Endodermal cell (in vitro differentiated cells): ENCODE data around the gene SGCD. TPM values are rescaled to one million over a fixed set of nuclear protein-coding genes. Genes with fewer than 3 reads are reported as not detected.
A peak's percentile ranks its signal among the peaks of the same experiment; 100 is the strongest.

ENCODE experiments used
- DNase-seq: peaks from one replicate; pipeline ENCODE4 v3.0.0-alpha.2; 2017
- H3K27ac ChIP-seq: 2 replicates; pipeline ENCODE4 v1.5.1; 2013; ENCODE audit warnings: mild to moderate bottlenecking, low read depth, low read length, moderate library complexity
- H3K27me3 ChIP-seq: 2 replicates; pipeline ENCODE4 v1.6.1; 2013; ENCODE audit warnings: mild to moderate bottlenecking, low read length, moderate library complexity; ENCODE audit not compliant: insufficient read depth, control insufficient read depth, poor library complexity, severe bottlenecking
- H3K36me3 ChIP-seq: 2 replicates; pipeline ENCODE4 v1.7.0; 2013; ENCODE audit warnings: mild to moderate bottlenecking, low read length, moderate library complexity; ENCODE audit not compliant: control insufficient read depth, insufficient read depth
- H3K4me1 ChIP-seq: one replicate; pipeline ENCODE4 v1.7.0; 2013; ENCODE audit warnings: low read length; ENCODE audit not compliant: control insufficient read depth, insufficient read depth
- H3K4me3 ChIP-seq: 2 replicates; pipeline ENCODE4 v1.5.1; 2013; ENCODE audit warnings: mild to moderate bottlenecking, low read length, moderate library complexity
- H3K9ac ChIP-seq: 2 replicates; pipeline ENCODE4 v1.6.1; 2013; ENCODE audit warnings: mild to moderate bottlenecking, low read length, moderate library complexity; ENCODE audit not compliant: poor library complexity, severe bottlenecking; ENCODE audit errors: extremely low read depth
- H3K9me3 ChIP-seq: 2 replicates; pipeline ENCODE4 v1.6.1; 2013; ENCODE audit warnings: mild to moderate bottlenecking, low read length, moderate library complexity; ENCODE audit not compliant: control insufficient read depth
- H3K27ac Mint-ChIP-seq: 2 replicates; pipeline ENCODE4 v1.8.0; 2020; ENCODE audit warnings: mixed read lengths
- H3K27me3 Mint-ChIP-seq: 2 replicates; pipeline ENCODE4 v1.8.0; 2021; ENCODE audit warnings: mild to moderate bottlenecking, mixed read lengths; ENCODE audit not compliant: insufficient read depth
- H3K36me3 Mint-ChIP-seq: 2 replicates; pipeline ENCODE4 v1.8.0; 2020; ENCODE audit warnings: low read depth, mixed read lengths
- H3K4me1 Mint-ChIP-seq: 2 replicates; pipeline ENCODE4 v1.8.0; 2020; ENCODE audit warnings: mixed read lengths
- H3K4me3 Mint-ChIP-seq: 2 replicates; pipeline ENCODE4 v1.8.0; 2020; ENCODE audit warnings: mild to moderate bottlenecking, moderate library complexity, mixed read lengths
- H3K9me3 Mint-ChIP-seq: 2 replicates; pipeline ENCODE4 v1.8.0; 2020; ENCODE audit warnings: mild to moderate bottlenecking, mixed read lengths
- WGBS, 2 experiments: methylation state at CpG; one replicate each; pipeline versions ENCODE4 v1.1.5 to v1.1.7; 2013; ENCODE audit warnings: missing lambda C conversion rate in 2 of 2, mixed read lengths in 1 of 2; ENCODE audit not compliant: insufficient coverage in 1 of 2, insufficient read length in 1 of 2; 5-methylcytosine and 5-hydroxymethylcytosine counted together
- total RNA-seq, 2 donors: library from RNA; stranded (reverse); fragmentation: NEBNext Ultra II Directional in 1 of 2; extraction: Animal tissue kit (Norgen Biotek cat#: 25700) in 1 of 2; gene quantifications; 2 replicates in 1 of 2; 3 replicates in 1 of 2; pipeline ENCODE4 v1.2.1, GENCODE V29; 2021
- TF ChIP-seq, protein P1 (sequence below): fragments of 200-600 bp; sonication (generic); conservative IDR thresholded peaks from 2 replicates; pipeline ENCODE4 v1.5.0; 2021; ENCODE audit warnings: antibody characterized with exemption, mild to moderate bottlenecking

The SGCD gene
- total RNA-seq, 2 donors from 2014 or later: 0.04 to 0.42 TPM

DNA sequence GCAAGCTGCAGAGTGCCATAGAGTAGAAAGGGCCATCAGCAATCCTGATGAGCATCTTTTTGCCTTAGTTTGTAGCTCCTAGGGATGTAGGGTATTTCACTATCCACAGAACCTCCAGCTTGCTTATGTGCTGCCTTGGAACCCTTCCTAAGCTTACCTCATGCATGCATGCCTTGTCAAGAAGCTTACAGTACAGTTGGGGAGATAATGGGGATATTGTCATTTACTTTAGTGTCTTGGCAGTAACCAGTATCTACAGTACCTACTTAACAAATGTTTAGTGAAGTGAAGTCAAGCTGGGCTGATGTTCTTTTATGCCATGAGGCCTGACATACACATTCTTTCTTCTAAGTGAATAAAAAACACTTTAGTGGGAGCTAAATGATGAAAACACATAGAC is 358.5 kb downstream of the SGCD start:
- H3K27me3 Mint-ChIP-seq: peaks cover 7% of the 10 kb centered on the region
- Histone ChIP-seq H3K36me3 (no peaks in the 10 kb centered on the region), H3K27me3 (peaks cover 9% of the 10 kb centered on the region), H3K9me3 (no peaks in the 10 kb centered on the region), H3K27ac (no peak overlapping the region), H3K9ac (no peak overlapping the region), H3K4me1 (no peaks in the 10 kb centered on the region), H3K4me3 (no peak overlapping the region)
- H3K9me3 Mint-ChIP-seq: no peaks in the 10 kb centered on the region
- H3K36me3 Mint-ChIP-seq: no peaks in the 10 kb centered on the region
- peaks cover 12% of the 10 kb centered on the region for H3K4me1 Mint-ChIP-seq
- no peak overlapping the region for H3K27ac Mint-ChIP-seq
- TF ChIP-seq, protein P1, sequence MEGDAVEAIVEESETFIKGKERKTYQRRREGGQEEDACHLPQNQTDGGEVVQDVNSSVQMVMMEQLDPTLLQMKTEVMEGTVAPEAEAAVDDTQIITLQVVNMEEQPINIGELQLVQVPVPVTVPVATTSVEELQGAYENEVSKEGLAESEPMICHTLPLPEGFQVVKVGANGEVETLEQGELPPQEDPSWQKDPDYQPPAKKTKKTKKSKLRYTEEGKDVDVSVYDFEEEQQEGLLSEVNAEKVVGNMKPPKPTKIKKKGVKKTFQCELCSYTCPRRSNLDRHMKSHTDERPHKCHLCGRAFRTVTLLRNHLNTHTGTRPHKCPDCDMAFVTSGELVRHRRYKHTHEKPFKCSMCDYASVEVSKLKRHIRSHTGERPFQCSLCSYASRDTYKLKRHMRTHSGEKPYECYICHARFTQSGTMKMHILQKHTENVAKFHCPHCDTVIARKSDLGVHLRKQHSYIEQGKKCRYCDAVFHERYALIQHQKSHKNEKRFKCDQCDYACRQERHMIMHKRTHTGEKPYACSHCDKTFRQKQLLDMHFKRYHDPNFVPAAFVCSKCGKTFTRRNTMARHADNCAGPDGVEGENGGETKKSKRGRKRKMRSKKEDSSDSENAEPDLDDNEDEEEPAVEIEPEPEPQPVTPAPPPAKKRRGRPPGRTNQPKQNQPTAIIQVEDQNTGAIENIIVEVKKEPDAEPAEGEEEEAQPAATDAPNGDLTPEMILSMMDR: no peak
- DNase-seq: no peak
- H3K4me3 Mint-ChIP-seq: no peak overlapping the region

DNA sequence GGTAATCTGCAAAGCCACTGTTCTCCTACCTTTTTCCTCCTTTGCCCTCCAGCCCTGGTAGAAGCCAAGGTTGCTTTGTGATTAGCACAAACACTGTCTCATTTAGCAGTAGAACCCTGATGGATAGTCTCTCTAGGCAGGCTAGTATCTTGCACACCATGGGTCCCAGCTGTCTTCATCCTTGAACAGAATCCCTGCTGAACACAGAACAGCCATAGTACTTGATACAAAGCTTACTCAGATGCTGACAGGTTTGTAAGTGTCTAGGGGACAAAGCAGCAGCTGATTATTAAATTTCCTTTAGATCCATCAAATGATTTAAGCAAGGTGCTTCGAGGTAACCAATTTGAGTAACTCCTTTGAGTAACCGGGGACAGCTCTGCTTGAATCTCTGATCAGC is 359.4 kb downstream of the SGCD start:
- H3K4me1 Mint-ChIP-seq: peaks cover 12% of the 10 kb centered on the region
- H3K9ac ChIP-seq: no peak overlapping the region
- peaks cover 6% of the 10 kb centered on the region for H3K27me3 Mint-ChIP-seq
- peak overlapping the region; percentile 84 for H3K27ac ChIP-seq
- H3K9me3 ChIP-seq: no peaks in the 10 kb centered on the region
- 82 to 91% methylated on average over 2 of the region's 2 CpGs for WGBS, 2 experiments
- no peaks in the 10 kb centered on the region for H3K36me3 ChIP-seq
- no peak for DNase-seq
- no peak overlapping the region for H3K4me3 ChIP-seq
- peaks cover 9% of the 10 kb centered on the region for H3K27me3 ChIP-seq
- H3K27ac Mint-ChIP-seq: no peak overlapping the region
- H3K9me3 Mint-ChIP-seq: no peaks in the 10 kb centered on the region
- no peaks in the 10 kb centered on the region for H3K36me3 Mint-ChIP-seq
- TF ChIP-seq, protein P1: no peak
- no peak overlapping the region for H3K4me3 Mint-ChIP-seq
- H3K4me1 ChIP-seq: no peaks in the 10 kb centered on the region

DNA sequence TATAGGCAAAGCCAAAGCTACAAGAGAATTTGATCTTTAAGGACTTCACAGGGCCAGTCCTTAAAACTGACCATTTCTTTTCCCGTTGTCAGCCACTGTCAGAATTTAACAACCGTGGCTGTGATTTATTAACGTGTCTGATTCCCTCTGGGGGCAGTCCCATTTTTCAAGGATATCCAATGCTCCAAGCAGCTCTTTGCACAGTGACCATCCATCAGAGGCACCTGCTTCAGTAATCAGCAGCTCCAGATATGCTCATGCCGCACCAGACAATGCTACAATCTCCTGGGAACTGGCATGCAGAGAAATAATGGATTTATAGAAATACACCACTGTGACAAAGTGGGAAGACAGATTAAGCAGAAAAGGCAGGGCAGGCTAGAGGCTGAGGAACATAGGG is 359.8 kb downstream of the SGCD start:
- Histone ChIP-seq H3K9me3 (no peaks in the 10 kb centered on the region), H3K36me3 (no peaks in the 10 kb centered on the region), H3K4me3 (no peak overlapping the region), H3K4me1 (no peaks in the 10 kb centered on the region), H3K27me3 (peaks cover 9% of the 10 kb centered on the region), H3K27ac (peak overlapping the region; percentile 84), H3K9ac (no peak overlapping the region)
- no peaks in the 10 kb centered on the region for H3K36me3 Mint-ChIP-seq
- no peak overlapping the region for H3K27ac Mint-ChIP-seq
- TF ChIP-seq, protein P1: no peak
- no peak overlapping the region for H3K4me3 Mint-ChIP-seq
- no peaks in the 10 kb centered on the region for H3K9me3 Mint-ChIP-seq
- H3K27me3 Mint-ChIP-seq: peaks cover 6% of the 10 kb centered on the region
- peaks cover 12% of the 10 kb centered on the region for H3K4me1 Mint-ChIP-seq
- 58 to 89% methylated on average over 3 to 4 of the region's 4 CpGs for WGBS, 2 experiments
- no peak for DNase-seq
